ENCODE data around the gene KBTBD6.
"Not testable (repeated sequence)": the region's sequence is repeated elsewhere in the genome, so short reads cannot be mapped to it uniquely, and the experiment has no call there.

KBTBD6 gene, protein sequence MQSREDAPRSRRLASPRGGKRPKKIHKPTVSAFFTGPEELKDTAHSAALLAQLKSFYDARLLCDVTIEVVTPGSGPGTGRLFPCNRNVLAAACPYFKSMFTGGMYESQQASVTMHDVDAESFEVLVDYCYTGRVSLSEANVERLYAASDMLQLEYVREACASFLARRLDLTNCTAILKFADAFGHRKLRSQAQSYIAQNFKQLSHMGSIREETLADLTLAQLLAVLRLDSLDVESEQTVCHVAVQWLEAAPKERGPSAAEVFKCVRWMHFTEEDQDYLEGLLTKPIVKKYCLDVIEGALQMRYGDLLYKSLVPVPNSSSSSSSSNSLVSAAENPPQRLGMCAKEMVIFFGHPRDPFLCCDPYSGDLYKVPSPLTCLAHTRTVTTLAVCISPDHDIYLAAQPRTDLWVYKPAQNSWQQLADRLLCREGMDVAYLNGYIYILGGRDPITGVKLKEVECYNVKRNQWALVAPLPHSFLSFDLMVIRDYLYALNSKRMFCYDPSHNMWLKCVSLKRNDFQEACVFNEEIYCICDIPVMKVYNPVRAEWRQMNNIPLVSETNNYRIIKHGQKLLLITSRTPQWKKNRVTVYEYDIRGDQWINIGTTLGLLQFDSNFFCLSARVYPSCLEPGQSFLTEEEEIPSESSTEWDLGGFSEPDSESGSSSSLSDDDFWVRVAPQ

DNA sequence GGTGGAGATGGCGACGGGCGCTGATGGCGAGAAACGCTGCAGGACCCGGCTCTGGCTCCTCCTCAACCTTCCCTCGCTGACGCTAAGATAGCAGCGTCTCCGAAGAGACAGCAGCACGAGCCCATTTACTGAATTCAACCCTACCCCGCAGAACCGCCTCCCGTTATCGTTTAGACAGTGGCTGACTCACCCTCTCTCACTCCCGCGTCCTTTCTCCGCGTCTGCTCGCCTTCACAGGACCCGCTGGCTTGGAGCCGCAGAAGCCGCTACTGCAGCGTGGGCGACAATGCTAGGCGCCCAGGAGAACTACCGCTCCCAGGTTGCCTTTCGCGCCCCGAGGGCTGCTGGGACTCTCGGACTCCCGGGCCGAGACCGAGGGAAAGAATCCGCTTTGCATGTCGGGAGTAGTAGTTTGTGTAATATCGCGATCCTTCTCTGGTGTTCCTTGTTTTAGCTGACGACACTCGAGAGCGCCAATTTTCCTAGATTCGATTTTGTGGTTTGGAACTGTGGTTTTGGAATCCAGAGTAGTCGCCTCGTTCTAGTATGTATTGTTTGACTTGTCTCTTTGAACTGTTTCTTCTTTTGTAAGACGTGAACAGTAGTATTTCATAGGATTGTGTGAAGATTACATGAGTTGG is at the start of gene KBTBD6:
KBTBD6 (minus strand) TSS at position 291 of the 641 bp plus-strand sequence. CDS start 291 bp downstream, outside the sequence.
- DNase-seq: peak; percentile 93

DNA sequence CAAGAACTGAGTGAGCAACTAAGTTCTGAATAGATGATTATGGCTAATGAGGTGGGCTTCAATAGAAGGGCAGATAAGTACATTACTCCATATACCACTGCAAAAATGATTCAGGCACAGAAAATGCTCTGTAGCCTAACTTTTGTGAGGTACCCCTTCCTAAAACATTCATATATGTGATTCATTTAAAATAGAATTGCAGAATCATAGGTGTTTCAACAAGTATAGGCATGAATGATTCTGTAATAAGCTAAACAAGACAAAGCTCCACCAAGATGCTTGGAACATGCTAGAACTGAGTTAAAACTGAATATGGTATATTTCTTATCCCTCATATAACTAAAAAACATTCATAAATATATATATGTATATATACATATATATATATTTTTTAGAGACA is 49.6 kb upstream of the KBTBD6 start:
- DNase-seq: no peak

DNA sequence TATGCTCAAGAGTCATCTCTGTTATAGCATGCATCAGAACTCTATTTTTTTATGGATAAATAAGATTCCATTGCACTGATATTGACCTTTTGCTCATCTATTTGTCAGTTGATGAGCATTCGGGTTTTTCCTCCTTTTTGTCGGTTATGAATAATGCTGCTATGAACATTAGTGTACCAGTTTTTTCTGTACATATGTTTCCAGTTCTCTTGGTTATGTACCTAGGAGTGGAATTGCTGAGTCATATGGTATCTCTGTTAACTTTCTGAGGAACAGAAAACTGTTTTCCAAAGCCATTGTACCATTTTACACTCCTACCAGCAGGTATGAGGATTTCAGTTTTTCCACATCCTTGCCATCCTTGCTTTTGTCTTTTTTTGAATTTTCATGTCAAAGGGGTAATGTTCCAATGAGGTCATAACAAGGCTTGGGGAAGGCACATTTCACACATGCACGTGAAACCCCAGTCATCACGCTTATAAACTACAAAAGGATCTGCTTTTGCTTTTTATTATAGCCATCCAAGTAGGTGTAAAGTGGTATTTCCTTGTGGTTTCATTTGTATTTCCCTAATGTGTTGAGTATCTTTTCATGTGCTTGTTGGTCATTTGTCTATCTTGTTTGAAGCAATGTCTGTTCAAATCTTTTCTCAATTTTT is 47.1 kb upstream of the KBTBD6 start:
- no peak for DNase-seq

DNA sequence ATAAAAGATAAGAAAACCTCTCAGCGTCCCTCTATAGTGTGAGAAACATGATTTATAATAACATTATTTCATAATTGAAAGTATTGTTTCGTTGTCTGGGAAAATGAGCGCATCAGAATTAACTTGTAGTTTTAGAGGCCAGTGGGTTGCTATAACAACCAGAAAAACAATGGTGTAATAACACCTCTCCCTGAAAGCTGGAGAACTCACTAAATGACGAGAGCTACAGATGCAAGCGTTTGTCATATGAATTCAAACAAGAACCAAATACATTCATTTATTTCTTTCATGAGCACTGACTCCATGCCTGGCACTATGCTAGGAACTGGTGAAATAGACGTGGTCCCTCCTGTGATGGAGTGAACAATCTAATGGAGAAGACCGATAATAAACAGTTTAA is 45.4 kb upstream of the KBTBD6 start:
- no peak for DNase-seq

DNA sequence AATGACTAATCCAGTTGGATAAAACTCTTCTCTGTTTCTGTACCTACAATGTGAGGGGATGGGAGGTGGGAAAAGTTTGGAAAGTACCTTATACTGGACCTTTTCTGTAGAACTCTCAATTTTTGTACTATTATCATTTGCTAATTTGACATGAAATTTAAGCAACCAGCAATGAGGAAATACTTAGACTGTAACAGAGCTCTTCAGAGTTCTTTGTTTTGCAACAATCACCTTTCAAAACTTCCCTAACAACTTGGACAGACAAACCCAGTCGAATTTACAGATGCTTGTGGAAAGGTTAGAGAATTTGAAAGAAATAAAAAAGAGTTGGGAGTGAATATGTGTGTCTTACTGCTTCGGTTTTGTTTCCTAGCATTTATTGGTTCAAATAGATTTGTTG is 45.0 kb upstream of the KBTBD6 start:
- no peak for DNase-seq

DNA sequence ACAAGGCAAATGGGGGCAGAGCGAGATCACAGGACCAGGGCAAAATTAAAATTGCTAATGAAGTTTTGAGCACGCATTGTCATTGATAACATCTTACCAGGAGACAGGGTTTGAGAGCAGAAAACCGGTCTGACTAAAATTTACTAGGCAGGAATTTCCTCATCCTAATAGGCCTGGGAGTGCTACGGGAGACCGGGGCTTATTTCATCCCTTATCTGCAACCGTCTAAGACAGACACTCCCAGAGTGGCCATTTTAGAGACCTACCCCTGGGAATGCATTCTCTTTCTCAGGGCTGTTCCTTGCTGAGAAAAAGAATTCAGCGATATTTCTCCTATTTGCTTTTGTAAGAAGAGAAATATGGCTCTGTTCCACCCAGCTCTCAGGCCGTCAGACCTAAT is 43.0 kb upstream of the KBTBD6 start:
- DNase-seq: not testable (repeated sequence)

DNA sequence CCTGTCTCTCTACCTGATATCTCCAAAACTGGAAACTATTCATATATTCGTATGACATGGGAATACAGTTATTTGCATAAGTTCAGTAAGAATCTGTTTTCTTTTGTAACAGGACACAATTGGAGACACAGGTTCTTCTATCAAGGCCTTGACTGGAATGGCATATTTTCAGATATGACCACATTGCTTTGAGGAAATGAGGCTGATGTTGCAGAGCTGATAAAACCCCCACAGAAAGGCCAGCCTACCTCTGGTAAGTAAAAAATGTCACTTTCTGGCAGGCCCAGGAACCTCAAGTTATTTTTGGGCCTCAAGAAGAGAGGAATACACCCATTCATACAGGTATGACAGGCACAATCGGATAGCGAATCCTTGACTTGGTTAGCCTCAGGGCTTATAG is 29.5 kb upstream of the KBTBD6 start:
- no peak for DNase-seq

DNA sequence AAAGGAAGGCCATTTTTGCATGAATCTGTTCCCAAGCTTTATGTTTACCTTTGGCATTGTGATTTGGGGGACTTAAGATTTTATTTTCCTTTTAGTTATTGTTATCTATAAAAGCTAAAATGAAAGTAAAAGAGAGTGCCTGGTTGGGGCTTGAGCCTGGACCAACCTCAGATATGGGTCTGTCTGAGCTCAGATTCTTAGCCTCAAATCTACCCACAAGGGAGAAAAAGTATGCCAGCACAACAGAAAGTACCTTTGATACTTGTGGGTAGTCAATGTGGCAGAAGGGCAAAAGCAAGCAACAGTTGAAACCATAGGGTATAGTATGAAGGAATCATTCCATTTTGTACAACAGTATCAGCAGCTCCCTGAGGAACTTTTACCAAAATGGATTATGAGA is 26.6 kb upstream of the KBTBD6 start:
- DNase-seq: no peak

DNA sequence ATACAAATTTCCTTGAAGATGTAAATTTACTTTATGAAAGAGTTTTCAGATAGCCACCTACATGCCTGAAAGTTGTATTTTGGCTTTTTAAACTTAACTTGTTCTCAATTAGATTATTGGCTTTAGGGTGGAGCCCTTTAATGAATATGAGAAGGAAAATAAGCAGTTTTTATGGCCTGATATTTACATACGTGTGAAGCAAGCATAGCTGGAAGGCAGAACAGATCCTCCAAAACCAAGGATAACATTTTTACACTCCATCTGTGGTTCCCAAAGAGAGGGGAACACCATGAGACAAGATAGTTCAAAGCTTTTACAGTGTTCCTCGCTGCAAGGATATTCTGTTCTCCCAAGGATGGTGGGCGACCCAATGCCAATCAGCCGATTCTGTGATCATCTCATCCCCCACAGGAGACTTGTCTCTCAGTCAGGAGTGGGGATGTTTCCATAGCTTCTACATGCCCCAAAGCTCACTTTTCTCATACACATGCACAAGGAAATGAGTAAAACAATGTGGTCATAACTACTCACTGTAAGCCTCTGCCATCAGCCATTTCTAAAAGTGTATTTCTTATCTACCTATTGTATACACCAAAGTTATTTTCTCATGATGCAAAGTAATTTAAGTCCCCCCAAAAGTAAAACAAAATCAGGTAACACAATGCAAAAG is 24.6 kb upstream of the KBTBD6 start:
- DNase-seq: no peak

DNA sequence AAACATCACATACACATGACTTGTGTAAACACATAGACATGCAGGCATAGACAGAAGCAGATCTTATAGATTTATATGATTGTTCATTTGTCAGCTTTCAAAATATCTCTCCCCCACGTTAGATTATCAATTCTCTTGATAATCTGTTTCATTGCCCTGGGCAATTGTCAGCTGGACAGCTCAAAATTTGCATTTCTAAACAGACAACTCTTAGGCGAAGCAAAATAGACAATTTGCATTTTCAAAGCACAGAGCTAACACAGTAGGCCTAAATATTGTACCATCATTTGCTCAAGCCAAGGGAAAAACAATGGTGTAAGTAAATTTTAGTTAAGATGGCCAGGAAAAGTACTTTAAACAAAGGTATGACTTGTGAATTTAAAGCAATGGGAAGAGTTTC is 24.0 kb upstream of the KBTBD6 start:
- no peak for DNase-seq

DNA sequence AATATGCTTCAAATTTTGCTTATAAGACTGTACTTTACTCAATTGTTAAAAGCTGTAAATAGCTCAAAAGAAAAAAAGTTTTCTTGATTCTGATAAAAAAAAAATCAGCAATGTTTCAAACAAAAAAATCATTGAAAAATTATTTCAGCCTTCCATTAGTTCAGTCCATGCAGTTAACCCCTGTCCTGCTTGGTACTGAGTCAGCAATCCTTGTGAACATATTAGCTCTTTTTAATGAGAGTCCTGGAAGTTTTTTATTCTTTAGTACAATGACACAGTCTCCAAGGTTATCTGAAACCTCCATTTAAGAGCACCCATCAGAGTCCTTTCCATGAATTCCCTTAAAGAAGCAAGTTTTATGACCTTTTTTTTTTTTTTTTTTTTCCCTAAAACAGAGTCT is 21.4 kb upstream of the KBTBD6 start:
- DNase-seq: no peak

DNA sequence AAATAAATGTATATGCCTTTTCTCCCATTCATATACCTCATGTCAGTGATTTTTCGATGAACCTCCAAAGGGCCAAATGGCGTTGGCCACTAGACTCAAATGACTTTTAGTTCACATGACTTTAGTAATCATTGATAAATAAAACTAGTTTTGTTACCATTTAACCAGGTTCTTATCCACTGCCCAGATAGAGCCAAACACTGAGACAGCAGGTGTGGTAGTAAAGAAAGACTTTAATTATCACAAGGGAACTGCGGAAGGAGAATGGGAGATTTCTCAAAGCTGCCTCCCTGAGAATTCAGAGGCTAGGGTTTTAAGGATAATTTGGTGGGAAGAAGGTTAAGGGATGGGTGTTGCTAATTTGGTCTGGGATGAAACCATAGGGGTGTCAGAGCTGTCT is 19.4 kb upstream of the KBTBD6 start:
- no peak for DNase-seq

DNA sequence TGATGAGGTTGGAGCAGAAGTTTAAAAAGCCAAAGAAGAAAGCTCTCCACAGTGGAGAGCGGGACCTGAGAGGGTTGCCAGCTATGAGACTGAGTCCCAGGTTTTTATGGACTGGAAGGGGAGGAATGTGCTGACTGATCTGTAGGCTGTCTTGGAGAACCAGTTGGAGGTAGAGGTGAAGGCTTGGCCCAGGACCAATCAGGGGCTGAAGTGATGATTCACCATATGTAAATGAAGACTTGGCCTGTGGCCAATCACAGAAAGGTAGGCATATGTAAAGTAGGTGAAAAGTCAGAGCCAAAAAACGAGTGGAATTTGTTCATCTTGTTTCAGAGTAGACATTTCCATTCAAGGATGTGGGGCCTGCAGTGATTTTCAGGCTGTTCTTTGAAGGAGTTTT is 17.5 kb upstream of the KBTBD6 start:
- DNase-seq: no peak

DNA sequence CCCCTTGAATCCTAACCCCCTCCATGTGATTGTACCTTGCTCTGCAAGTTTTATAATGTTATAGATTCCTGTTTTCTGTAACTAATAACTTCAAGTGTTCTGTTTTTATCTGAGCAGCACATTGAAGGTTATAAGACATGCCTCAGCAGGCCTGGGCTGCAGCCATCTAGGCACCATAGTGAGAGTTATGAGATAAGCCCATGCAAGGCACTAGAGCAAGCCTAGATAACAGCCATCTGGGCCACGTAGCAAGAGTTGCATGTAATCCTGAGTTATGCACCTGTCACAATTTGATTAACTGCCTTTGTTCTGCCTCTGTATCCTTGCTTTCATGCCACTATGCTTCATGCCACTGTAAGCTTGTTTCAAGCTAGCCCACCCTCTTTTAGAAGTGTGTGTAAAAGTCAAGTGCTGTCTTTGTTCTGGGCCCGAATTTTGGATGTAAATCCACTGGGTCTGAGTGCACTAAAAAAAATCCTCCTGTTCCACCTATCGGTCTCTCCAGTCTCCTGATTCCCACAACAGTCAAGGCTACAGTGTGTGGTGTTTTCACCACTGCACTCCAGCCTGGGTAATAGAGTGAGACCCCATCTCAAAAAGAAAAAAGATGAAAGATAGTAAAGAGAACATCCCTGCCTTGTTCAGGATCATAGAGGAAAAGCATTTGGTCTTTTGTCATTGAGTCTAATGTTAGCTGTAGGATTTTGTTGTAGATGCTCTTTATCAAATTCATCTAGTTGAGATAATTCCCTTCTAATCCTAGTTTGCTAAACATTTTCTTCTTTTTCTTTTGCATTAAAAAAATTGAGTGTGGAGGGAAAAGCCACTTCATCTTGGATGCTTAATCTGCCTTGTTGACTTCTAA is 16.0 kb upstream of the KBTBD6 start:
- no peak for DNase-seq

DNA sequence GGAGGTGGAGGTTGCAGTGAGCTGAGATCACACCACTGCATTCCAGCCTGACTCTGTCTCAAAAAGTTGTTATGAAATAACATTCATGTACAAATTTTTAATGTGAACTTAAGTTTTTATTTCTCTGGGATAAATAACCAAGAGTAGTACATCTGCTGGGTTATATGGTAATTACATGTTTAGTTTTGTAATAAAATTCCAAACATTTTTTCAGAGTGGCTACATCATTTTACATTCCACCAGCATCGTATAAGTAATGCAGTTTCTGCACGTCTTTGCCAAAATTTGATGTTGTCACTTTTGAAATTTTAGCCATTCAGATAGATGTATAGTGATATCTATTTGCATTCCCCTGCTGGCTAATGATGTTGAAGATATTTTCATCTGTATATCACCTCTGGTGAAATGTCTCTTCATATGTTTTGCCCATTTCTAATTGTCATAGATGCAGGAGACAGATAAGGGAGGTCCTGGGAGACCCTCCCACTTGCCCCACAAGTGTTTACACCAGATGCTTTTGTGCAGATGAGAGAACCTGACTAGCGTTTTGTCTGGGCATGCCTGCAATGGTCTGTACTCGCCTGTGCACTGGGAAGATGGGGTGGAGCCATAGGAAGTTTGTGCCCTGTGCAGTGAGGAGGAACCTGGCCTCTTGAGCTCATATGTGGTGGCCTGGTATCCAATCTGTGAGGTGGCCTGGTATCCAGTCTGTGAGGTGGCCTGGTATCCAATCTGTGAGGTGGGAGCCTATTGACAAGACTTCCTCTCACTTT is 12.7 kb upstream of the KBTBD6 start:
- DNase-seq: no peak

DNA sequence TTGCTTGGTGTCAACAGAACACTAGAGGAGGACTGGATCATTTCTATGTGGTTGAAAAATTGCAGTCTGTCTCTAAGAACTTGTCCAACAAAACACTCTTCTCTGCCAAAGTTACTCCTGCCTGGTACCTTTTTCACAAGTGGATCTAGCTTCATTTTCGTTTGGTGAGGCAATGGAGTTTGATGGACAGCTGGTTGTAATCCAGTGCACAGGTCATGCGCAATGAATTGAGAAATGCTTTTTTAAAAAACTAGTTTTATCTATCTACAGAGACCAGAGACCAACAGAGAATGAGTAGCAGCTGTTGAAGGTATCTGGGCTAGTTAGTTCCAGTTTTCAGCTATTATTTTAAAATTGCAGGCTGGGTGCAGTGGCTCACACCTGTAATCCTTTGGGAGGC is 12.0 kb upstream of the KBTBD6 start:
- DNase-seq: no peak

DNA sequence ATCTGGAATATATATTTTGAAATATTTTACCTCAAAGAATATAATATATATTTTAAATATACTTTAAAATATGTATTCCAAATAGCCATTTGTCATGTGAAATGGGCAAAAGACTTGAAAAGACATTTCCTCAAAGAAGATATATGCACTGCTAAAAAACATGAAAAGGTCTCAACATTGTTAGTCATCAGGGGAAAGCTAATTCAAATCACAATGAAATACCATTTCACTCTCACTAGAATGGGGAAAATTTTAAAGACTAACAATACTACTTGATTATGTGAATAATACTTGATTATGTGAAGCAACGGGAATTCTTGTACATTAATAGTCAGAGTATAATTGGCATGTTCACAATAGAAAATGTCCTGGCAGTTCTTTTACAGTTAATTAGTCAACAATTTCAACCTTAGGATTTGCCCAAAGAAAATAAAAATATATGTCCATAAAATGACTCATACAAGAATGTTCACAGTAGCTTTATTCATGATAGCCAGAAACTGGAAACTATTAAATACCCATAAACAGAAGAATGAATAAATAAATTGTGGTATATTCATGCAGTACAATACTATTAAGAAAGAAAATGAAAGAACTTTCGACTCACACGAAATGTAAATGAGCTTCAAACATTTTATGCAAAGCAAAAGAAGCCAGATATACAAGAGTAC is 6.8 kb upstream of the KBTBD6 start:
- no peak for DNase-seq

DNA sequence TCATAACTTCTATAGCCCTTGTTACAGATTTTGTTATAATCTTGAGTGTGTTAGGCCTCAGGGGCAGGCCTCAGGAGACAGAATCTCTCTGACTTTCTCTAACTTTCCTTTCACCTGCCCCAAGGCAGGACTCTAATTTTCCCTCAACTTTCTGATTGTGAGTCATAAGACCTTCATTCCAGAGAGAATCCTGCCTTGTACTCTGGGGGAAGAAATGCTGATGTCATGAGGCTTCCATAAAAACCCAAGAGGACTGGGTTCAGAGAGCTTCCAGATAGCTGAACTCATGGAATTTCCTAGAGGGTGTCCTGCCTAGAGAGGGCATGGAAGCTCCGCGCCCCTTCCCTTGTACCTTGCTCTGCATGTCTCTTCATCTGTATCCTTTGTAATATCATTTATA is 5.3 kb upstream of the KBTBD6 start:
- DNase-seq: no peak

DNA sequence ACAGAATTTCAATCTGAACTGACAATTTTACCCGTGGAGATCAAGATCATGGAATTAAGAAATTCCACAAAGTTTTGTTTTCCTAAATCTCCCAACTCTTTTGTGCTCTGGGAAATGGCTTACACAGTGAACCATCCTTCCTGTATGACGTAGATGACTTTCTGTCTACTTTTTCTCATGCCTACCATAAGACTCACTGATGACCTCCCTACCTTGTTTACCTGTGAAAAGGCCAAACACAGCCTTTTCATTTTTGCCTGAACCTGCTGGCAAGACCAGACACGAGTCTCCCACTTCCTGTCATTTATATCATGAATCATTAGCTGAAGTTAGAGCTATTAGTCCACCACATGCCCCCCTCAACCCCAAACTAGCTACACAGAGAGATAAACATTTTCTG is 4.6 kb upstream of the KBTBD6 start:
- no peak for DNase-seq

DNA sequence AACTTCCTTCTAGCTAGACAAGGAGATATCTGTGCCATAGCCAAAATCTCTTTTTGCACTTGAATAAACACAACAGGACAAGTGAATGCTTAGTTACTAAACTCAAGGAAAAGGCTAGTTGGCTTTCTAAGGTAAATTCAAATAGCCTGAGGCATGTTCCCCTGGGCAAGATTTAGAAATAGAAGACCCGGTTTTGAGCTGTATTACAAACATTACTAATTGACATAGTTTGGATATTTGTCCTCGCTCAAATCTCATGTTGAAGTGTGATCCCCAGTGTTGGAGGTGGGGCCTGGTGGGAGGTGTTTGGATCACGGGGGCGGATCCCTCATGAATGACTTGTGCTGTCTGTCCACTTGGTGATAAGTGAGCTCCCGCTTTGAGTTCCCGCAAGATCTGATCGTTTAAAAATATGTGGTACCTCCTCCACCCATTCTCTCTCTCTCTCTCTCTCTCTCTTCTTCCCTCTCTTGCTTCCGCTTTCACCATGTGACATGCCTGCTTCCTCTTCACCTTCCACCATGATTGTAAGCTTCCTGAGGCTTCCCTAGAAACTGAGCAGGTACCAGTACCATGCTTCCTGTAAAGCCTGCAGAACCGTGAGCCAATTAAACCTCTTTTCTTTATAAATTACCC is 3.9 kb upstream of the KBTBD6 start:
- no peak for DNase-seq

Measured in activated CD8-positive, alpha-beta memory T cell treated with anti-CD3 and anti-CD28 coated beads, Interleukin-2, amount 50 U/mL, for 4 hours (primary cell).